NCI-H1105 treated with DMSO at 0.1 percent for 48 hours (cell line): ENCODE measurements around the gene CLEC4E.
"Not testable (repeated sequence)": the region's sequence is repeated elsewhere in the genome, so short reads cannot be mapped to it uniquely, and the experiment has no call there.

Source experiments
- DNase-seq: peaks from one replicate; lab custom pipeline; 2025; lab: John Stamatoyannopoulos, UW

Gene CLEC4E

DNA sequence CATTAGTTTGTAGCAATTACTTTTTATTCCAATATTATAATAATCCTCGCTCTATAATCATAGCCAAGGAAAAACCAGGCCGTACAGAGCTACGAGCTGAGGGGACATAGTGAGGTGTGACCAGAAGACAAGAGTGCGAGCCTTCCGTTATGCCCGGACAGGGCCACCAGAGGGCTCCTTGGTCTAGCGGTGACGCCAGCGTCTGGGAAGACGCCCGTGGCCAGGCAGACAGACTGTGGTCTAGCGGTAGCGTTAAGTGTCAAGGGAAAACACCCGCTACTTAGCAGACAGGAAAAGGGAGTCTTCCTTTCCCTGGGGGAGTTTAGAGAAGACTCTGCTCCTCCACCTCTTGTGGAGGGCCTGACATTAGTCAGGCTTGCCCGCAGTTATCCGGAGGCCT, 2.9 kb downstream of the CLEC4E start:
- not testable (repeated sequence) for DNase-seq

- no peak for DNase-seq
Observed at GRCh38 chr12:8532045-8532444, 8.7 kb downstream of the CLEC4E start.

- no peak for DNase-seq
Observed at GRCh38 chr12:8527250-8528130, 13.2 kb downstream of the CLEC4E start.

- DNase-seq, result no peak
Observed at GRCh38 chr12:8519171-8519570, 21.5 kb downstream of the CLEC4E start.

- no peak for DNase-seq
Observed at GRCh38 chr12:8517971-8518370, 22.7 kb downstream of the CLEC4E start.

GRCh38 chr12:8513256-8513655, 27.4 kb downstream of the CLEC4E start, which contains the start of gene CLEC4D:
CLEC4D (plus strand) TSS chr12:8513503; CDS start chr12:8513733, 230 bp downstream.
- DNase-seq, result no peak

GRCh38 chr12:8508910-8509841, 31.5 kb downstream of the CLEC4E start:
- no peak for DNase-seq

GRCh38 chr12:8508223-8508622, 32.5 kb downstream of the CLEC4E start:
- DNase-seq, result no peak

GRCh38 chr12:8507596-8507995, 33.1 kb downstream of the CLEC4E start:
- no peak for DNase-seq

DNA sequence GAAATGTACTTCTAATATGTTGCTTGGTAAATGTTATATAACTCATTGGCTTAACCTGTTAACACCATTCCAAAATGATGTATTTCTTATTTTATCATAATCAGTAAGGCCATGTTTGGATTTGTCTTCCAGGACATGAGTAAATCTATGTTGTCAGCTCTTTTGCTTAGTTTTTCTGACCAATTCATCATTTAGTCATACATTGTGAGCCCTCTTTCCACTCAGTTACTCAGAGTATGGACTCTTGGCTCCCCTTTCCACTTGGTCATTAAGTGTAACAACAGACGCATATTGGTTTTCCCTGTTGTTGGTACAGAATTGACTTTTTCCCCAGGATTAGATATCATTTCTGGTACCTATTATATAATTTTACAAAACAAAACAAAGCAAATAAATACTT, 36.4 kb downstream of the CLEC4E start:
- DNase-seq, result no peak

- DNase-seq, result no peak
Observed at GRCh38 chr12:8501720-8502119, 39.0 kb downstream of the CLEC4E start.

- DNase-seq, result no peak
Observed at GRCh38 chr12:8499616-8500015, 41.1 kb downstream of the CLEC4E start.

- DNase-seq, result not testable (repeated sequence)
Observed at GRCh38 chr12:8496074-8496473, 44.6 kb downstream of the CLEC4E start.

- not testable (repeated sequence) for DNase-seq
Observed at GRCh38 chr12:8495671-8496070, 45.0 kb downstream of the CLEC4E start.

DNA sequence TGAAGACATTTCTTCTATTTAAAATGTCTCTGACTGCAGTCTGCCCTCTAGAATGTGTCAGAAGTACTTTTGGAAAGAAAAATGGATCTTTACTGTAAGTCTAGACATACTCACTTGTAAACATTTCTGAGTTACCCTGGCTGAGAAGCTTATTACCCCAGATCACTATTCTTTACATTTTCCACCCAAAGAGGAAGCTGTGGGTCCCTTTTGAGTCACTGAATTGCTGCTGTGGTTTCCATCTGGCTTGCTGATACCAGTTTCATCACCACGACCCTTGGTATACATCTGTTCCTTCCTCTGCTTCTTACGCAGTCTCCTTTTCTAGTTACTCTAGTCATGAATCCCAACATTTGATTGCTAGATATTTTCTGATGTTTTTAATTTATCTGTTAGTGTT, 47.6 kb downstream of the CLEC4E start:
- DNase-seq, result no peak

- DNase-seq, result no peak
Observed at GRCh38 chr12:8491646-8492530, 48.8 kb downstream of the CLEC4E start.
